Stimulated activated CD8-positive, alpha-beta memory T cell treated with anti-CD3 and anti-CD28 coated beads, Interleukin-7, amount 100 ng/mL, for 1 hour (primary cell): ENCODE measurements around the gene TTR.

Source experiments
- DNase-seq, 2 donors: peaks; one replicate each; pipeline ENCODE4 v3.0.0-alpha.2; 2020; ENCODE audit warnings: low read depth in 2 of 2

TTR gene

DNA sequence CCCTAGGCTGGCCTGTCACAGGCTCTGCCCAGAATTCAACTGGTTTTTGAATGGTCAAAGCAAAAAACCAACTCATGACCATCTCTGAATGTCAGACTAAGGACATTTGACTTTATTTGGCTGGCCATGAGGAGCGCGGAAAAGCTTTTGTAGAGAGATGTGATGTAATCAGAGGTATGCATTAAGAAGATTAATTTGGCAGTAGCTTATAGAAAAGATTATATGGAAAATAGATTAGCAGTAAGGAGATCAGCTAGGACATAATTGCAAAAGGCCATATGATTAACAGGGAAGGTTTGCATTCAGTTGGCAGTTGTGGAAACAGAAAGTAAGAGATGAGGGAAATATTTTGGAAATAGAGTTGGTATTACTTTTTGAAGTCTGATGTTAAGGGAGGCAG, 12.3 kb upstream of the TTR start:
- no peak for DNase-seq

- no peak for DNase-seq
These were observed 10.0 kb upstream of the TTR start for GRCh38 chr18:31581498-31582197.

DNA sequence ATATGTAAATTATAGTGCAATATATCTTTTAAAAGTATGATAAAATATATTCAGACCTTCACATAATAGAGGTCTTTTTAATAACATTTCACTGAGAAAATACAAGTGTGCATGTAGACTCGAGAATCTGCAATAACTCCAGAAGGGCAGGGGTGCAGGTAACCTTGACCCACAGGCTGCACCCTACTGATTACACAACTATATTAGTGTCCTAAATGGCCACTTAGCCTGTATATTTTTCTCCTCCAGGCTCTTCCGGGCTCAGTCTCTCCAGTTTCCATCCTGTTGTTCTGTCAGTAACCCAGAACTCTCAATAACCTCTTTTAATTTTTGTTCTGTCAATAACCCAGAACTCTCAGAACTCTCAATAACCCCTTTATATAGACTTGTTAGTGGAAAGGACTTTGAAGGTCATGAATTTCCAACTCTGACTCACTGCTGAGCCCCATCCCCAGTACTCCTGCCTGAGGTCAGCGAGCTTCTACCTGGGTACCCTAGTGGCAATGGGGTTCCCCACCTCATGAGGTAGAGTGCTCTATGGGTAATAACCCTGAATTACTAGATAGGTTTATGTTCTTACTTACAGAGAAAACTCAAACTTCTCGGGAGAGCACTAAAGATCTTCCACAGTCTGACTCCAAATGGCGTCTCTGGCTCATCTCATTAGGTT, 8.4 kb upstream of the TTR start:
- DNase-seq = no peak

DNA sequence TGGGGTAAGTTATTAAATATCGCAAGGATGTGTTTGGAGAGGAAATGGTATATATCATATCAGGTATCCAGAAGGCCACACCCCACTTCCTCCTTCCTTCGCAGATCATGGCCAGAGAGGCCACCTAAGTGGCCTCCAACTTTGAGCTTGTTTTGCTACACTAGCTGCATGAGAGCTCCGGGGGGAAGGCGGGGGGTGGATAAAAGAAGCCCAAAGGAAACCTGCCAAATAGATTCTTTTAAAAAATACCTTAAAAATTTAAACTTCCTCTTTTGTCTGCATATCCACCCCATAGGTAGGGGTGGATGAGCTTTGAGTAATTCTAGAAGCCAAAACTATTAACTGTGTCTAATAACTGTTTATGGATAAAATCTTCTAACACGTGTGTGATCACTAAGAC, 5.7 kb upstream of the TTR start:
- DNase-seq = no peak

DNA sequence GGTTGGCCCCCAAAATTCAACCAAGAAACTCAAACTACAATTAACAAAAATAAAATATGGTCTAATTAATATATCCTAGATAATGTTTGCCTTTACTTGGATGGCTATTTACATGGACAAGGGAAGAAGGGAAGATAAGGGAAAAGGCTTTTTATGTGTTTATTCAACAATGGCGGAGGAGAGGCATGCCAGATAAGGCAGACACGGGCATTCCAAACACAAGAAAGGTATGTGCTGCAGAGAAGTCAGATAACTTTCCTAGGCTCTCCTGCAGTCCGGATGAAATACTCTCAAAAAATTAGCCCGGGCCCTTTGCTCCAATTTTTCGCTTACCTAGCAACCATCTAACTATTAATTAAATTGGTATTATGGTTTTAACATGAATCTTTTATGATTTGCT, 5.1 kb upstream of the TTR start:
- no peak for DNase-seq

DNA sequence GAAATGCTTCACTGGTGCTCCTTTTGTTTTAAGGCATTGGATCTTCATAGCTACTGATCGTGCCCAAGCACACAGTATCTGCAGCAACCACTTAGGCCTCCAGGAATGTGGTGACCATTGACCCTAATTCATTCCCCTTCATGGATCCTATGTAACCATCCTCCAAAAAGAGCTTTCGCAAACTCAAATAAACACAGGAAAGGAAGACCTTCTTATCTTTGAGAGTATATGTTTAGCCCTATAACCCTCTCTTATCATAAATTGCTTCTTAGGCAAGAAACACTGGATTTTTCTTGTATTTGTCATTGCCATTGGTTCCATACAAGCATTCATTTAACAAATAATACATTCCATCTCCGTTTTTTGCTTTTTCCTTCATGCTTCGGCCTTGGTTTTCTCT, 4.1 kb upstream of the TTR start:
- no peak for DNase-seq

GRCh38 chr18:31590570-31590969, 1.1 kb upstream of the TTR start:
- no peak for DNase-seq

DNA sequence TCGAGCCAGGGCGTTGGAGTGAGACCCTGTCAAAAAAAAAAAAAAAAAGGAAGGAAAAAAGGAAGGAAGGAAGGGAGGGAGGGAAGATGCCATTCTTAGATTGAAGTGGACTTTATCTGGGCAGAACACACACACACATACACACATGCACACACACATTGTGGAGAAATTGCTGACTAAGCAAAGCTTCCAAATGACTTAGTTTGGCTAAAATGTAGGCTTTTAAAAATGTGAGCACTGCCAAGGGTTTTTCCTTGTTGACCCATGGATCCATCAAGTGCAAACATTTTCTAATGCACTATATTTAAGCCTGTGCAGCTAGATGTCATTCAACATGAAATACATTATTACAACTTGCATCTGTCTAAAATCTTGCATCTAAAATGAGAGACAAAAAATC, 564 bp upstream of the TTR start:
- DNase-seq = no peak

DNA sequence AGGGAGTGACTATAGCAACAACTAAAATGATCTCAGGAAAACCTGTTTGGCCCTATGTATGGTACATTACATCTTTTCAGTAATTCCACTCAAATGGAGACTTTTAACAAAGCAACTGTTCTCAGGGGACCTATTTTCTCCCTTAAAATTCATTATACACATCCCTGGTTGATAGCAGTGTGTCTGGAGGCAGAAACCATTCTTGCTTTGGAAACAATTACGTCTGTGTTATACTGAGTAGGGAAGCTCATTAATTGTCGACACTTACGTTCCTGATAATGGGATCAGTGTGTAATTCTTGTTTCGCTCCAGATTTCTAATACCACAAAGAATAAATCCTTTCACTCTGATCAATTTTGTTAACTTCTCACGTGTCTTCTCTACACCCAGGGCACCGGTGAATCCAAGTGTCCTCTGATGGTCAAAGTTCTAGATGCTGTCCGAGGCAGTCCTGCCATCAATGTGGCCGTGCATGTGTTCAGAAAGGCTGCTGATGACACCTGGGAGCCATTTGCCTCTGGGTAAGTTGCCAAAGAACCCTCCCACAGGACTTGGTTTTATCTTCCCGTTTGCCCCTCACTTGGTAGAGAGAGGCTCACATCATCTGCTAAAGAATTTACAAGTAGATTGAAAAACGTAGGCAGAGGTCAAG, 955 bp downstream of the TTR start:
- DNase-seq = no peak

- DNase-seq = no peak
These were observed 3.6 kb downstream of the TTR start for GRCh38 chr18:31595121-31595771.

DNA sequence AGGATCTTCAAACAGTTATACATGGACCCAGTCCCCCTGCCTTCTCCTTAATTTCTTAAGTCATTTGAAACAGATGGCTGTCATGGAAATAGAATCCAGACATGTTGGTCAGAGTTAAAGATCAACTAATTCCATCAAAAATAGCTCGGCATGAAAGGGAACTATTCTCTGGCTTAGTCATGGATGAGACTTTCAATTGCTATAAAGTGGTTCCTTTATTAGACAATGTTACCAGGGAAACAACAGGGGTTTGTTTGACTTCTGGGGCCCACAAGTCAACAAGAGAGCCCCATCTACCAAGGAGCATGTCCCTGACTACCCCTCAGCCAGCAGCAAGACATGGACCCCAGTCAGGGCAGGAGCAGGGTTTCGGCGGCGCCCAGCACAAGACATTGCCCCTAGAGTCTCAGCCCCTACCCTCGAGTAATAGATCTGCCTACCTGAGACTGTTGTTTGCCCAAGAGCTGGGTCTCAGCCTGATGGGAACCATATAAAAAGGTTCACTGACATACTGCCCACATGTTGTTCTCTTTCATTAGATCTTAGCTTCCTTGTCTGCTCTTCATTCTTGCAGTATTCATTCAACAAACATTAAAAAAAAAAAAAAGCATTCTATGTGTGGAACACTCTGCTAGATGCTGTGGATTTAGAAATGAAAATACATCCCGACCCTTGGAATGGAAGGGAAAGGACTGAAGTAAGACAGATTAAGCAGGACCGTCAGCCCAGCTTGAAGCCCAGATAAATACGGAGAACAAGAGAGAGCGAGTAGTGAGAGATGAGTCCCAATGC, 4.6 kb downstream of the TTR start:
- no peak for DNase-seq

DNA sequence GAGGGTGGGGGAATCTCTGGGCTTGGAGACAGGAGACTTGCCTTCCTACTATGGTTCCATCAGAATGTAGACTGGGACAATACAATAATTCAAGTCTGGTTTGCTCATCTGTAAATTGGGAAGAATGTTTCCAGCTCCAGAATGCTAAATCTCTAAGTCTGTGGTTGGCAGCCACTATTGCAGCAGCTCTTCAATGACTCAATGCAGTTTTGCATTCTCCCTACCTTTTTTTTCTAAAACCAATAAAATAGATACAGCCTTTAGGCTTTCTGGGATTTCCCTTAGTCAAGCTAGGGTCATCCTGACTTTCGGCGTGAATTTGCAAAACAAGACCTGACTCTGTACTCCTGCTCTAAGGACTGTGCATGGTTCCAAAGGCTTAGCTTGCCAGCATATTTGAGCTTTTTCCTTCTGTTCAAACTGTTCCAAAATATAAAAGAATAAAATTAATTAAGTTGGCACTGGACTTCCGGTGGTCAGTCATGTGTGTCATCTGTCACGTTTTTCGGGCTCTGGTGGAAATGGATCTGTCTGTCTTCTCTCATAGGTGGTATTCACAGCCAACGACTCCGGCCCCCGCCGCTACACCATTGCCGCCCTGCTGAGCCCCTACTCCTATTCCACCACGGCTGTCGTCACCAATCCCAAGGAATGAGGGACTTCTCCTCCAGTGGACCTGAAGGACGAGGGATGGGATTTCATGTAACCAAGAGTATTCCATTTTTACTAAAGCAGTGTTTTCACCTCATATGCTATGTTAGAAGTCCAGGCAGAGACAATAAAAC, 6.5 kb downstream of the TTR start:
- DNase-seq = no peak

DNA sequence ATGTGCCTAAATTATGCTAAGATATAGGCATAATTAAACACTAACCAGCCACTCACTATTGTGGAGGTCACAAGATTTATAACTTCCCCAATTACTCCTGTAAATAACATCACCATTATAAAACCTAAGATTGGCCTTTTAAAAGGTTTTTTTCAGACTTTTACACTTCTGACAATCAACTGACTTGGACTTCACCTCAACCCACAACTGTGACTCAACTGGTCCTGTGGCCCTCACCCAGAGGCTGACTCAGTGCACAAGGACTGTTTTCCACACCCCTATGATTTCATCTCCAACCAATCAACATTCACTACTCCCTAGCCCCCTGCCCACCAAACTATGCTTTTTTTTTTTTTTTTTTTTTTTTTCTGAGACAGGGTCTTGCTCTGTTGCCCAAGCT, 11.6 kb downstream of the TTR start:
- no peak for DNase-seq

- no peak for DNase-seq
These were observed 14.6 kb downstream of the TTR start for GRCh38 chr18:31606265-31606664.

- DNase-seq = no peak
These were observed 15.7 kb downstream of the TTR start for GRCh38 chr18:31607384-31607783.

DNA sequence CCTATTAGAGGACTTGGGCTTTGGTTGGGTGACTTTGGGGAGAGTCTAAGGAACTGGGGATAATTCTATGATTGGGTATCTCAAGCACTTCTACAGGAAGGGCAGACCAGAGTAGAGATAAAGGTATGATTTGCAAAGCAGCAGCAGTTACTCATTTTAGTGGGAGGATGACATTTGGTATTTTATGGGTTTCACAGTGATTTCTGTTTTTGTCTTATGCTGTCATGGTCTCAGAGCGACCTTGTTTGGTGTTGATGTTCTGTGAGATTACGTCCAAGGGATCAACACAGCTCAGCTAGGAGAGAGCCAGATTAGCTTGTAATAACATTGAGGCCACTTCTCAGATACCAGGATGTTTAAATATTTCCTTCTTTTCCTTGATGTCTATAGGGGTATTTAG, 18.2 kb downstream of the TTR start:
- no peak for DNase-seq

DNA sequence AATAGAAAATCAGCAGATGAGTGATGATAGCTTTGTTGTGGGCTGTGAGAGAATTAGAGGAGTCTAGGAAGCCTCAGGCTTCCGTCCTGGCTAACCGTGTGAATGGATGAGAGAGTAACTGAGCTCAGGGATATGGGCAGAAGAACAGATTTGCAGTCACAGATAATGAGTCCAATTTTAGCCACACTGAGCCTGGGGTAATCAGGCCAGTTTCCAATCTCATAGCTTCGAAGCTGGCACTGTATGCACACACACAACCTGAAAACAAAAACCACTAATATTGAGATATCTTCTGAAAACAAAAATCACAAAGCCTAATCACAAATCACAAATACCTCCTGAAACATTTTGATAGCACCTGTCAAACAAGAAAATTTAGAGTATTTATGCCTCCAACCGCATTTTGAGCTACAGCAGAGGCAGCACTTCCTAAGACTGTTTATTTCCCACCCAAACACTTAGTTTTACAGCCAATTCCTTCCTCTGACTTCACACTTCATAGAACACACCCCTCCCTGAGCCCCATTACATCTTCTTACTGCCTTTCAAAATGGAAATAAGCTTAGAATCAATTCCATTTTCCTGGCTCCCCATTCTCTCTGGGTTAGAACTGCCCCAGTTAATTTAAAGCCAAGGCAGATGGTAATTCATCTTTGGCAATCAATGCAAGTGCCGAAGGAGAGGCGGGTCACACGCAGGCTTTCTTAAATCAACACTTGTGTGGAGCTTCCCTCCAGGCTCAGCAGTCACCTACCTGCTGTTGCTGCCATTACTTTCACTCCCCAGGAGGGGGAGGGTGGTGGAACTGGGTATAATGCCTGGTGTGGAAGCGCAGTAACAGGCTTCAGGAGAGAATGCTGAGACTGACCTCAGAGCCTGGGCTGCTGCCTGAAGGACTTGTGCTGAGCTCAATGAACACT, 18.9 kb downstream of the TTR start:
- DNase-seq = no peak

GRCh38 chr18:31611511-31611910, 19.8 kb downstream of the TTR start:
- no peak for DNase-seq

DNA sequence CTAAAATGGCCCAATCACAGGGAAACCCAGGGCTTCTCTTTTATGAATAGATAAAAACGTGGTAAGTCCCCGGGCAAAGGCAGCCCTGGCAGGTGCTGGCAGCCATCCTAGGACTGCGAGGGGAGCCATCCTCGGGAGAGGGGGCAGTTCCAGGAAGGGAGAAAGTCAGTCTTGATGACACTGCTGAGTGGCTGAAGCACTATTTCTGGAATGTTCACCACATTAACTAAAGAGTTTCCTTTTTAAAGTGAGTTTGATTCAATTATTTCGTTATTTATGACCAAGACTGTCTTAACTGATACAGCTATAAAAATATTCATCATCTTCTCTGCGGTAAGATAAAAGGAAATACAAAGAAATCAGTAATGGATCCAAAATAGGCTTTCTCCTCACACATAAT, 20.4 kb downstream of the TTR start:
- DNase-seq = no peak

DNA sequence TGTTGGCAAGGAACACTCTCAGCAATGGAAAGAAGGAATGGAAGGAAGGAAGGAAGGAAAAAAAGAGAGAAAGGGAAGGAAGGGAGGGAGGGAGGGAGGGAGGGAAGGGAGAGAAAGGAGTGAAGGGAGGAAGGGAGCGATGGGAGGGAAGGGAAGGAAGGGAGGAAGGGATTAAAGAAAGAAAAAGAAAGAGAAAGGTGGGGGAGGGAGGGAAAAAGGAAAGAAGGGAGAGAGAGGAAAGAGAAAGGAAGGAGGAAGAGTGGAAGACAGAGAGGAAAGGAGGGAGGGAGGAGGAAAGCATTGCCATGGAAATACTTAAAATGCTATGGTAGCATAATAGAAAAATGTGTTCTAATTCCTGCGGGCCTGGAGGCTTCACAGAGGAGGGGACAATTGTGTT, 22.4 kb downstream of the TTR start:
- no peak for DNase-seq
